ENCODE measurements around the gene EFNA5. TPM values are rescaled to one million over a fixed set of nuclear protein-coding genes. Genes with fewer than 3 reads are reported as not detected.

EFNA5 gene
- total RNA-seq, 1 donor, result 6.5 TPM

DNA sequence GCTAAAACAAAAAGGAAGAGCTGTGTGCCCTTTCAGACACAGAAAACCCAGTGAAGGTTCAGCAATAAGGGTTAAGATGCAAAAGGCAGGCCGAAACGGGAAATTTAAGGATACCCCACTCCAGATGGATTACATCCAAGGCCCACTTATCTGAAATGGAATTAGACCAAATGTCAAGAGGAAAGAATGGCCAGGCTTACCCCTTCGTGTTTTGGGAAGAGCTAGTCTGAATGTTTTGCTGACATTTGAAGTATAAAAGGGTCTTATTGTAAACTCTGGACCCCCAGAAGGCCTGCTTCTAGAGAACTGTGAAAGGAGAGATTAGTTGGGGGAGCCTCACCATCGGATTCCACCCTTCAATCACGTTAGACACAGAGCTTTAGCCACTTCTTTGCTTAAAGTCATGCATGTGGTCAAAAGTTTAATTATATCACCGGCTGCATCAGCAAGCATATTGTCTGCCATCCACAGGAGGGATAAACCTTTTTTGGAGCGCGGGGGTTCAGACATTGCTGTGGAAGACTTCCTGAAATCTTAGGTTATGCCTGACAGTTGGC, 93.3 kb downstream of the EFNA5 start:
- no peak overlapping the region for H3K4me3 ChIP-seq (ENCODE audit: low read depth, low read length)
- no peak for DNase-seq (ENCODE audit: low read depth)
- TF ChIP-seq, protein P1, sequence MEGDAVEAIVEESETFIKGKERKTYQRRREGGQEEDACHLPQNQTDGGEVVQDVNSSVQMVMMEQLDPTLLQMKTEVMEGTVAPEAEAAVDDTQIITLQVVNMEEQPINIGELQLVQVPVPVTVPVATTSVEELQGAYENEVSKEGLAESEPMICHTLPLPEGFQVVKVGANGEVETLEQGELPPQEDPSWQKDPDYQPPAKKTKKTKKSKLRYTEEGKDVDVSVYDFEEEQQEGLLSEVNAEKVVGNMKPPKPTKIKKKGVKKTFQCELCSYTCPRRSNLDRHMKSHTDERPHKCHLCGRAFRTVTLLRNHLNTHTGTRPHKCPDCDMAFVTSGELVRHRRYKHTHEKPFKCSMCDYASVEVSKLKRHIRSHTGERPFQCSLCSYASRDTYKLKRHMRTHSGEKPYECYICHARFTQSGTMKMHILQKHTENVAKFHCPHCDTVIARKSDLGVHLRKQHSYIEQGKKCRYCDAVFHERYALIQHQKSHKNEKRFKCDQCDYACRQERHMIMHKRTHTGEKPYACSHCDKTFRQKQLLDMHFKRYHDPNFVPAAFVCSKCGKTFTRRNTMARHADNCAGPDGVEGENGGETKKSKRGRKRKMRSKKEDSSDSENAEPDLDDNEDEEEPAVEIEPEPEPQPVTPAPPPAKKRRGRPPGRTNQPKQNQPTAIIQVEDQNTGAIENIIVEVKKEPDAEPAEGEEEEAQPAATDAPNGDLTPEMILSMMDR (IDR thresholded peaks at IDR 0.05; ENCODE audit: insufficient read depth, low read depth, low read length), result no peak

DNA sequence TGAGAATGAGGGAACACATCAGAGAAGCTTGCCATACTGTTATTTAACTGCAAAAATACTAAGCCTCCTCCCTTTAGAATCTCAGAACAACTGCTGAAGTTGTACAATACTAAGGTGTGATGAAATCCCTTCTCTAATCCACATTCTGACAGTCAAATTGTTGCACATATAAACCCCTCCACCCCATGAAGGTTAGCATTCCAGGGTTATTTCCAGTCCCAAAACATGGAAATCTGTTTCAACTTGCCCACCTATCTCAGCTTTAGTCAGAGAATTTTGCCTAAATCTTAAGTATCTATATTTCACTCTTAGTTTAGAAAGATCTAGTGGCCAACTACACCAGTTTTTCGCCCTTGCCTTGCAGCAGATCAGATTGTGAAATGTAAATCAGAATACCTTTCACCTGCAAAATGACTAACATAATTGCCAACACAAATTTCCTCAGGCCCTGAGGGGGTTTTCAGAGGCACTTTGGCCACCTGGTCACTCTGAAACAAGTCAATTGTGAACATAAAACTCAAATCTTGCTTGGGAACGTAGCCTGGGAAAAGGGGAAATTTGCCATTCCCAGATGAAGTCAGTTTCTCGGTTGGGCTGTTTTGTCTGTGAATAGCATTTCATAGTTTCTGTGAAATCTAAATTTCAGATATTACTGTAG, 93.9 kb downstream of the EFNA5 start:
- H3K4me3 ChIP-seq (ENCODE audit: low read depth, low read length), result no peak overlapping the region
- DNase-seq (ENCODE audit: low read depth), result no peak

DNA sequence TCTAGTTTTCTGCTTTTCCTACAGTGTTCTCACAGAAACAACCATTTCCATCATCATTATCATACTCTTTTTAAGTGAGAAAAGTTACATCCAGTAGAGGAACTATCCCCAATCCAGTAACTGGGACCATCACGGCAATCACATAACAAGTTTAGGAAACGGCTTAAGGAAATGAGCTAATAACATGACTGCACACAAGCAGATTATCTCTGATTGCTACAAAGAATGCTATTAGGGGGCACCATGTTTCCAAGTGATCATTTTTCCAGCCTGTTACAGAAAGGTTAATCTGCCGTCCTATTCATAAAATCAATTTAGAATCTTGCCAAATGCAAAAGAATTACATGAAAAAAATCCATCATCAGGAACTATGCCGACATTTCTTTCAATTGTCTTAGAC, 94.6 kb downstream of the EFNA5 start:
- no peak for DNase-seq (ENCODE audit: low read depth)
- H3K4me3 ChIP-seq (ENCODE audit: low read depth, low read length), result no peak overlapping the region
- TF ChIP-seq, protein P1 (IDR thresholded peaks at IDR 0.05; ENCODE audit: insufficient read depth, low read depth, low read length), result no peak

More for the DNA sequence above, 93.9 kb downstream of the EFNA5 start:
- TF ChIP-seq, protein P1 (IDR thresholded peaks at IDR 0.05; ENCODE audit: insufficient read depth, low read depth, low read length), result no peak

DNA sequence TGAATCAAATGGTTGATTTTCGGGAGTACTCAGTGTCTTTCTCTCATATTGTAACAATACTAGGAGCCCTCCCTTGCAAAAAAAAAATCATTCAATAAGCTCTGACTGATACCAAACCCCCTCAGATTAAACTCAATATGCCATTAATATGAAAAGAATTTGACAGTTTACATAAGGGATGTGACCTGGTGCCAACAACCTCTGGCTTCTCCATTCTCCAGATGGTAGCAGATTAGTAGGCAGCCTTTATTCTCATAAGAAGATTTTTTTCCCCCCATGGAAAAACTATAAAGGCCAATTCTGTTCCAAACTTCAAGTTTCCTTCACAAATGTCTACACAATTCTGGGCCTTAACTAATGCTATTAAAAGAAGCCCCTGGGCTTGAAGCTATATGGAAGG, 96.5 kb downstream of the EFNA5 start:
- no peak overlapping the region for H3K4me3 ChIP-seq (ENCODE audit: low read depth, low read length)
- no peak for DNase-seq (ENCODE audit: low read depth)
- TF ChIP-seq, protein P1 (IDR thresholded peaks at IDR 0.05; ENCODE audit: insufficient read depth, low read depth, low read length), result no peak

DNA sequence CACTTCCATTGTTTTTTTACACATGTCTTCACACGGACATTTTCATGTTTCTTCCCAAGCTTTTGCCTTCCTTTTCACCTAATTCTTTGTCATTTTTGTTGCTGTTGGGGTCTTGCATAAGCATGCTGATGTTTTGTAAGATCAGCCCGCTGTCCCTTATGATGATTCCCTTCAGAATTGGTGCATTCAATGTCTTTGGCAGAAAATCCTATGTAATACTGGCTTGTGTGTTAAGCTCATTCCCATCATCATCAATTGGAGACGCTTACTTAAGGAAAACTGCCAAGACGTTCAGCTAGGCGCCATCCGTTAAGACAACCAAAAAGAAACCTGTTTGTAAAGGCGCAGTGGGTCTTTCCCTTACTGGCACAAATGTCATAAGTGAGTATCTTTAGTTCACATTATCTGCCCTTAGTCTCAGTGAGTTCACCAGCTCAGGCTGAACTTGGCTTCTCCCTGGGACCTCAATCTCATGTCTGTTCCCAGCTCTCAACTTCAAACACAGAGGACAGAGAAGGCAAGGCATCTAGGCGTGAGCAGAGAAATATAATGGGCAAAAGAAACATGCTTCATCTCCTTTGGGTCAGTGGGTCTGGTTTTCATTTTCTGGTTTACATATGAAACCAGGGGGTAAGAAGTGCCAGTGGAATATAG, 97.9 kb downstream of the EFNA5 start:
- no peak for DNase-seq (ENCODE audit: low read depth)
- H3K4me3 ChIP-seq (ENCODE audit: low read depth, low read length), result no peak overlapping the region
- TF ChIP-seq, protein P1 (IDR thresholded peaks at IDR 0.05; ENCODE audit: insufficient read depth, low read depth, low read length), result no peak

DNA sequence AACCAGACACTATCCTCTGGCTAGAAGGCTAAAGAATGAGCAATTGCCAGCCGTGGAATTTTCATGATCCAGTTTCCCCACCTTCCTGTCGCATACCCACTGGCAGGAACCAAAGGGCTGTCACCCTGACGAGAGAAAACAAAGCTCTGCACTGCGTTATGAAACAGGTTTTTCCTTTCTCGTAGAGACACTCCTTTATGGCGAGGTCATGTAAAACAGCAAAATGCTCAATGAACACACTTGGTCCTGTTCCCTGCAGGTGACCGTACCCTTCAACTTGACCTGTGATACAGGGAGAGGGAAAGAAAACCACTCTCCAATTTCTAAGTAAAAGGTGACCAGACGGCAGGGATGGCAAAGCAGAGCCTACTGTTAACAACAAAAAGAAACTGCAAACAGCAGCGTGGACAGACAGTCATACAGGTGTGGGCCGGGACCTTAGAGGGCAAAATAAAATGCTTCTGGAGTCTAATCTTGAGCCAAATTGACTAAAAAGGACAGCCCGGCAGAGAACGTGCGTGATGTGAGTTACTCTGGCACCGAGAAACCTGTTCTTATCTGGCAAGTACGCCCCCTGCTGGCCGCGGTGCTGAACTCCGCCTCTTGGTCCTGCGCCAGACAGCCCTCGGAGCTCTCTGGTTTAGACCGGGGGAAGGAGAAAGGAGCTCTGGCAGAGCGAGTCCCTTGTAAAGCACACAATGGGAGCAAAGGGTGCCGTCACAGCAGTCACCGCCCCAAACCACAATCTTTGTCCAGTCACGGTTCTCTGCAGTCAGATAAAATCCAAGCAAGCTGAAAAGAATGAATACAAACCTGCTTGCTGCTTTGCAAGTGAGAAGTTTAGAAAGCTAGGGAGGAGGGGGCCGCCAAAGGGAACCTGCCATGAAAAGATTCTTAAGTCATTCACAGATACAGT, 98.9 kb downstream of the EFNA5 start:
- peak; percentile 89 for DNase-seq (ENCODE audit: low read depth)
- TF ChIP-seq, protein P1 (IDR thresholded peaks at IDR 0.05; ENCODE audit: insufficient read depth, low read depth, low read length), result peak; percentile 90
- H3K4me3 ChIP-seq (ENCODE audit: low read depth, low read length), result peak overlapping the region; percentile 54
